LHCN-M2 (cell line): ENCODE measurements around the gene SEC16A. TPM values are rescaled to one million over a fixed set of nuclear protein-coding genes. Genes with fewer than 3 reads are reported as not detected.

ENCODE experiments used
- DNase-seq: peaks from one replicate; pipeline ENCODE4 v3.0.0-alpha.2; 2012; ENCODE audit warnings: low read depth
- total RNA-seq: library from RNA; depleted of rRNA; stranded (reverse); fragments of >200 nt; gene quantifications from 2 replicates; pipeline ENCODE4 v1.2.3, GENCODE V29; 2014

Gene SEC16A
- total RNA-seq, 1 experiment from 2014 or later: 28.9 TPM

GRCh38 chr9:136486823-136487620 is 4.2 kb upstream of the SEC16A start:
- no peak for DNase-seq

GRCh38 chr9:136486131-136486530 is 3.3 kb upstream of the SEC16A start:
- DNase-seq: no peak

DNA sequence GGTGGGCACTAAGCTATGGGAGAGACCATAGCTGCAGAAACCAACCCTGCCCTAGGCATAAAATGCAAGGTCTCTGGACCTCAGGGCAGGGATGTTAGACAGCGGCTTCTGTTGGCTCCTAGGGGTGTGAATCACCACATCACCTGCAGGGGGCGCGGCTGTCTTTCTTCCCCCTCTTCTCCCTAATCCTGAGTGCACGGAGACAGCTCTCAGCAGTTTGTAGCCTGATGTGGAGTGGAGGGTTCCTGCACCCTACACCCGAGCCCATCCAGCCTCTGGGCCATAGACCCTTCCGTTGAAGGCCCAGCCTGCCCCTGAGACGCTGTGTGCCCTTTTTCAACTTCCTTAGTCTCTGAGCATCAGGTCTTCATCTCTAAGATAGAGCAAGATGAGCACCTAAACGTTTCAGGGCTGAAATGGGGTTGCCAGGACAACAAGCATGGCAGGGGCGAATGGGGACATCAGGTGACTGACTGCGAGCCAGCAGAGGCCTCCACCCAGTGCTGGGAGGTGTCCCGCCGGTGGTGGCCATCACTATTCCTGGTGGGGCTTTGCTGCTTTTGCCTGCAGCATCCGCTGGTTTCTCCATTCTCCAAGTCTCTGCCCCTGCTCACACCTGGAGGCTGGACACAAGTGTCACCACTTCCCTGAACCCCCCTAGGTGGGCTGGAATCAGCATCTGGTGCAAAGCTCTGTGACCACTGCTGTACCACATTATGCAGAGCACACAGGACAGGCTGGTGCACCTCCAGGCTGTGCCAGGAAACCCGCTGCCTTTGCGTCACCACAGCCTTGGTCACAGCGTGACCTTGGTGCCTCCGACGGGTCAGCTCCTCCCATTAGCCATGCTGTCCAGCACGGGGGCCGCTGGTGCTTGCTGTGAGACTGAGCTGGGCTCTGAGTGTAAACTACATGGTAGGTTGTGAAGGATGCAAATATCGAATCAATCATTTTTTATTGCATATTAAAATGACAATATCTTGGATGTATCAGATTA is 2.5 kb upstream of the SEC16A start:
- DNase-seq: peak; percentile 63

DNA sequence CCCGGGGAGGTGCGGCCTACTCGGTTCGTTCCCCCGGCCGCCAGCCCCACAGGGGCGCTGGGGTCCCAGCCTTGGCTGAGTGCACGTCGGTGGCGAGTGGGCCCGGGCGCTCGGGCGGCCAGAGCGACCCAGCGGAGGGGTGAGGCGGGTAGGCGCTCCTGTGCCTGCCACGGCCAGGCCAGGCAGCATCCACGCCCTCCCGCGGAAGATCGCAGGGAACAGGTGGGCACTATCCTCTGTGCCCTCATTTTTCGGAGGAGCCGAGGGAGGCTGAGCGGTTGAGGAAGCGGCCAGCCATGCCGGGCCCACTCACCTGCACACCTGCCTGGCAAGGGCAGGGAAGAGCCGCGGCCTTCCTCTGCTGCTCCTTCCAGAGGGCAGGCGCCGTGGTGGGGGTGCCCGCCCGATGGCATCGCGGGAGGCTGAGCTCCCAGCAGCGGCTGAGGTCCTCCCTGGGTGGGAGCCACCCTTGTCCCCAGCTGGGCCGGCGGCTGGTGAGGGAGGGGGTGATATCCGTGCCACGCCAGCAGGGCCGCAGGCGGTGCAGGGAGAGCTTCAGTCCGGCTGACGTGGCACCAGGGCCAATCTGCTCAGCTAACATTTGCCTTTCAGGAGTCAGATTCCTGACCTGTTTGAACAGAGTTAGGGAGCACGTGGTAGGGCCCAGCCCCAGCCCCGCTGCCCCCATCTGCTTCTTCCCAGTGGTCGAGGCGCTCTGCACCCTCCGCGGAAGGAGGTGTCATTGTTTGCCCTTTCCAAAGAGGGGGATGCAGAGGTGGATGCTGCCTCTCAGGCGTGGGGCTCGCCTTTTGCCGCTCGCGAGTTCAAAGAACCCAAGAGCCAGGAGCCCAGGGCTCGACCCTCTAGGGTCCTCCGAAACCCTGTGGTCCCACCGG is 1.6 kb upstream of the SEC16A start:
- DNase-seq: no peak

DNA sequence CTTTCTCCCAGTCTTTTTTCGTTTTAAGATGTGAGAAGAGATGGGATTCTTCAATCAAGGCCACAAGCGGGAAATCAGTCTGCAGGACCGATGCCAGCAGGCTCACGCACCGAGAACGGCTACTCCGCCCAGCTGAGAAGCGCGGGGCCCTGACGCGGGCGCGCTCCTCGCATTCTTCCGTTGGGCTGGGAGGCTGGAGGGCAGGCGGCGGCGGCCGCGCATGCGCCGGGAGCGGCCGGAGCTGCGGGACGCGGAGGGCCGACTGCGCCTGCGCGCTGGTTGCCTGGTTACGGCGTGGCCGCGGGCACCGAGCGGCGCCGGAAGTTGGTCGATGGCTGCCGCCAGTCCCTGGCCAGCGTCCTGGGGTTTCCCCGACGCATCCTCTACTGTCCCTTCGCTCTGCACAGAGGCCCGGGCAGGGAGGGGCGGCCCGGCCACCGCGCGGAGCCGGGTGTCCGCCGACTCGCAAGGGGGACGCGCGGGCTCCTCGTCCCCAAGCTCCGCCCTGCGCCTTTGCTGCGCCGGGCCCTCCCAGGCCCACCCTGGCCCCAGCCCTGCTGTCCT is 831 bp upstream of the SEC16A start:
- DNase-seq: peak; percentile 77

- peak; percentile 29 for DNase-seq
These were observed 621 bp downstream of the SEC16A start for GRCh38 chr9:136482046-136482792.

DNA sequence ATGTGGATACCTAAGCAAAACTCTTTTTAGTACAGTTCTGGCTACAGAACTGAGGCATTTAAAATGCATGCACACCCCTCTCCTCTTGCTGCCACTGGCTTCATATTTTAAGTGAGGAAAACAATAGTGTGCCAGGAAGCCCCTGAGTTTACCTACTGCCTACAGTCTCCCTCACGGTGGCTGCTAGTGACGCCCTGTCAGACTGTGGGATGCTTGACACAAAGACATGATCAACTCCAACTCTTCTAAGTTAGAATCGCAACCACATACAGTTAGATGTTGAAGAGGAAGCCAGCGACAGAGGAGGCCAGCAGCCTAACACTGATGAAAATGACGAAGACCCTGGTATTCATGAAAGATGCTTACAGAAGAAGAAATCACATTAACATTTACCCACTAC is 1.3 kb downstream of the SEC16A start:
- no peak for DNase-seq

GRCh38 chr9:136476369-136477150 is 6.3 kb downstream of the SEC16A start:
- DNase-seq: no peak

- no peak for DNase-seq
These were observed 7.6 kb downstream of the SEC16A start for GRCh38 chr9:136474974-136475865.

DNA sequence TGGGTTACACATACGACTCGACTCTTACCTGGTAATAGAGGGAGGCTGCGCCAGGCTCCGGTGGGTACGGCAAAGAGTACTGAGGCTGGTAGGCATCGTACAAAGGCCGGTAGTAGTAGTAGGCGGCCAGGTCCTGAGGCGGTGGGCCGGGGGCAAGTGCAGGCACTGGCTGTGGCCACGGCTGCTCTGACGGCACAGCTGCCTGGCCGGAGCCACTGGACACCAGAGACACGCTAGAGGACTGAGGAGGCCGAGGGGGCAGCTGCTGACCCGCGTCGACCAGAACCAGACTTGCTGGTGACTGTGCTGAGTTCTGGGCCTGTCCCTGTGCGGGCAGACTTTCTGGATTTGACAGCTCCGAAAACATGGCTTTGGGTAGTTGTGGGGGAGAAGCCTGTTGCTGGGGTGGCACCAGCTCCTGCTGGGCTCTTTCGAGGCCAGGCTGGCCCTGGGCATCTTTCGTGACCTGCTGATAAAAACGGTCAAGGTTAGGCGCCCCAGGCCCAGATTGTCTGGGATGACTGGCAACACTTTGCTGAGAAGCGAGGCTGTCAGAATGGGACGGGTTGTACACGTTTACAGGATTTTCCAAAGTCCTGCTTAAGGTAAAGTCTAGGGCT is 8.7 kb downstream of the SEC16A start:
- no peak for DNase-seq

DNA sequence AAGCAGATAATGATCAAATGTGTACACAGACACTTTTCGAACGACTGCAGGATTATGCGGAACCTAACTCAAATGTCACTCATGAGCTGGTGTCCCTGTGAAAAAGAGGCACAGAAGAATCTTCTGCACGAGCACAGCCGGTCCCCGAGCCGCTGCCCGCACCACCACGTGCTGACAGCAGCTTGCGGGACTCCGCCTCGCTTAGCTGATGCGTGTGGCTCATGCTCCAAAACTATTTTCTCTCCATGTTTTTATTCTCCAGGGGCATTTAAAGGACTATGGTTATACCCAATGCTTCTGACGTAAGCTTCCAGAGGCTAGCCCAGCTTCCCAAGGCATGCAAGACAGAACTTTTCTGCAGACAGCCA is 9.5 kb downstream of the SEC16A start:
- no peak for DNase-seq

- no peak for DNase-seq
These were observed 10.0 kb downstream of the SEC16A start for GRCh38 chr9:136472640-136473353.

- DNase-seq: no peak
These were observed 10.9 kb downstream of the SEC16A start for GRCh38 chr9:136471802-136472487.

DNA sequence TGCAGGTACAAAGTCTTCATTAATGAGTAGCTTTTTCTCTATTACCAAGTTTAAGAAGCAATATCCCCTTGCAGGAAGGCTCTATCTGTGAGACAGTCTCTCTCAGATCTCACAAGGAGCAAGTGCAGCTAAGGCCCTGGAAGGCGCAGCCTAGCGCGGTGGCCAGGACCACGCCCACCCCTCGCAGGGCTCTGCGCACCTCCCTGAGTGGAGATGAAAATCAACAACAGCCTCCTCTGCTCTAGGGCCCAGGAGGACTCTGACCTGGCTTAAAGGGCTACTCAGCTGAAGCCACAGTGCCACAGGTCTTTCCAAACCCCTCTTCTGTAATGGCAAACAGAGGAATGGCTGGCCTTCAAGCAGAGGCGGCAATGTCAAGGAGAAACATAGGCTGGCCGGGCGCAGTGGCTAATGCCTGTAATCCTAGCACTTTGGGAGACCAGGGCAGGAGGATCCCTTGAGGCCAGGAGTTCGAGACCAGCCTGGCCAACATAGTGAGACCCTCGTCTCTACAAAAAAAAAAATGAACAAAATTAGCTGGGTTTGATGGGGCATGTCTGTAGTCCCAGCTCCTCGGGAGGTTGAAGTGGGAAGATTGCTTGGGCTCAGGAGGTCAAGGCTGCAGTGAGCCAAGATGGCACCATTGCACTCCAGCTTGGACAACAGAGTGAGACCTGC is 11.9 kb downstream of the SEC16A start:
- no peak for DNase-seq

DNA sequence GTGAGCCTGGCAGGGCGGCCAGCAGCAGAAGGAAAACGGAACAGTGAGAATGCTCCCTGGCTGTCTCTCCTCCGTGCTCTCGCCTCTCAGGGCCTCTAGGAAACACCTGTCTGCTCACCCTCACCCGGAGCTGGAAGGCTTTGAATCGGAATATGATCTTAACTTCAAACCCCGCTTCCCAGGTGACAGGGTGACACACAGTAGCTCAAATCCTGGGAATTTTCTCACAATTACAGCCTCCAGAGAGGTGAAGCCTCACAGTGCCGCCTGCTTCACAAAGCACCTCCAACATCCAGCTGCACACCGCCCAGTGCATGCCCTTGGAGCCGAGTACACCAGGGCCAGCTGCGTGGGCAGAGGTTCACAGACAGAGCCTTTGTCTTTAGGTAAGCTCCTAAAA is 12.5 kb downstream of the SEC16A start:
- DNase-seq: no peak

DNA sequence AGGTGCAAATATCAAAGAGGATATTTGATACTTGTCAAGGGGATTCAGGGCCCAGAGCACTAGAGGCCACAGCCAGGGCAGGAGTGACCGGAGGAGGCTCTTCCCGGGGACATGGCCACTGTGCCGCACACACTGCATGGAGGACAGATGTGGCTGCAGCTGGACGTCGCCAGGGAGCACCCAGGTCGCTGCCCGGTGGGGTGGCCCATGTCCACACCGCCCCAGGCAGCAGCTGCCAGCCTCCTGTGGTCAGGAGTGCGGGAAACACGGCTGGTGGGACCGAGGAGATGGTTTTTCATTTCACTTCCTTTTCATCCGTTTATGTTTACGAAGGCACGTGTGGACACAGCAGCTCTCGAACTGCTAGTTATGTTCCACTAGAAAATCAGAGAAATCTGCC is 15.1 kb downstream of the SEC16A start:
- no peak for DNase-seq
